Endothelial cell of umbilical vein (primary cell): ENCODE results near the gene GLTP. TPM values are rescaled to one million over a fixed set of nuclear protein-coding genes. Genes with fewer than 3 reads are reported as not detected.

ENCODE experiments used
- BruUV-seq: library from RNA; stranded (reverse); fragments of 400-500 nt; replicated peaks from 2 replicates; lab custom pipeline; 2021; lab: Mats Ljungman, UMichigan
- CTCF ChIA-PET: fragments of 300-600, 350-600 bp; sonication (Branson Sonifier 250); formaldehyde crosslinking; loops from one replicate; lab custom pipeline; 2021; ENCODE audit warnings: antibody characterized with exemption, inconsistent platforms; lab: Charles Lee
- POLR2A ChIA-PET: fragments of 300-600, 350-600 bp; sonication (Branson Sonifier 250); formaldehyde crosslinking; loops from one replicate; lab custom pipeline; 2021; ENCODE audit warnings: antibody characterized with exemption, inconsistent platforms; lab: Charles Lee
- DNase-seq: peaks from one replicate; pipeline ENCODE4 v3.0.0-alpha.2; 2011; ENCODE audit warnings: low read depth, low spot score
- FAIRE-seq: peaks from 2 replicates; lab custom pipeline; 2011; peaks lifted over from hg19 to GRCh38; lab: Jason Lieb, UNC
- H2AFZ ChIP-seq: 2 replicates; pipeline ENCODE4 v1.6.0; 2012; ENCODE audit warnings: low read depth, low read length, control low read depth, inconsistent platforms
- H3K27ac ChIP-seq: 2 replicates; pipeline ENCODE4 v1.5.1; 2011; ENCODE audit warnings: low read depth, mild to moderate bottlenecking, control low read depth, low read length, moderate library complexity; ENCODE audit not compliant: insufficient read depth
- H3K27me3 ChIP-seq, 2 experiments: 2 replicates each; pipeline versions ENCODE4 v1.6.0 to v1.6.1; 2011; ENCODE audit warnings: low read length in 2 of 2, mixed read lengths in 1 of 2; ENCODE audit not compliant: control insufficient read depth in 2 of 2, insufficient read depth in 2 of 2
- H3K36me3 ChIP-seq, 2 experiments: 2 replicates in 1 of 2; 3 replicates in 1 of 2; pipeline ENCODE4 v1.5.1; 2011; ENCODE audit warnings: low read length in 2 of 2, mild to moderate bottlenecking in 1 of 2, moderate library complexity in 1 of 2; ENCODE audit not compliant: control insufficient read depth in 2 of 2, insufficient read depth in 2 of 2; ENCODE audit errors: extremely low read depth in 1 of 2
- H3K4me1 ChIP-seq: 3 replicates; pipeline ENCODE4 v1.5.1; 2011; ENCODE audit warnings: mild to moderate bottlenecking, low read length; ENCODE audit not compliant: control insufficient read depth, insufficient read depth; ENCODE audit errors: extremely low read depth
- H3K4me2 ChIP-seq: 2 replicates; pipeline ENCODE4 v1.6.1; 2011; ENCODE audit warnings: low read length, control low read depth, mixed read lengths; ENCODE audit not compliant: insufficient read depth
- H3K4me3 ChIP-seq, 3 experiments: fragments of 200-600 bp in 1 of 3; sonication (generic), shearing (Covaris generic) in 1 of 3; replicated peaks in 1 of 3; 2 replicates each; pipeline ENCODE4 v1.5.1; 2011 to 2016; ENCODE audit warnings: control low read depth in 3 of 3, low read length in 3 of 3, mild to moderate bottlenecking in 2 of 3, inconsistent platforms in 1 of 3, low read depth in 1 of 3, moderate library complexity in 1 of 3; ENCODE audit not compliant: insufficient read depth in 1 of 3
- H3K79me2 ChIP-seq: 2 replicates; pipeline ENCODE4 v1.6.0; 2012; ENCODE audit warnings: low read length, inconsistent platforms; ENCODE audit not compliant: control insufficient read depth, insufficient read depth
- H3K9ac ChIP-seq: replicated peaks from 2 replicates; pipeline ENCODE3; 2011; ENCODE audit warnings: low read length, control low read depth; ENCODE audit not compliant: insufficient read depth; ENCODE audit errors: extremely low read depth
- H3K9me1 ChIP-seq: replicated peaks from 3 replicates; pipeline ENCODE4 v1.6.0; 2011; ENCODE audit warnings: mild to moderate bottlenecking, low read length; ENCODE audit not compliant: control insufficient read depth, insufficient read depth; ENCODE audit errors: extremely low read depth
- H3K9me3 ChIP-seq: replicated peaks from 2 replicates; pipeline ENCODE4 v1.5.1; 2012; ENCODE audit warnings: low read length, inconsistent platforms; ENCODE audit not compliant: control insufficient read depth, insufficient read depth
- H4K20me1 ChIP-seq: replicated peaks from 2 replicates; pipeline ENCODE3; 2011; ENCODE audit warnings: mild to moderate bottlenecking, low read length; ENCODE audit not compliant: control insufficient read depth, insufficient read depth; ENCODE audit errors: extremely low read depth
- CTCF ChIP-seq, 2 donors: IDR thresholded peaks; 1 replicate in 1 of 2; 2 replicates in 1 of 2; pipeline ENCODE4 v1.5.1; 2011; ENCODE audit warnings: low read length in 2 of 2, mild to moderate bottlenecking in 2 of 2, moderate library complexity in 2 of 2, control low read depth in 1 of 2, inconsistent platforms in 1 of 2, low read depth in 1 of 2; ENCODE audit not compliant: insufficient read depth in 1 of 2; ENCODE audit errors: extremely low read depth in 1 of 2
- FOS ChIP-seq: IDR thresholded peaks from 2 replicates; pipeline ENCODE4 v1.6.1; 2011; ENCODE audit warnings: mild to moderate bottlenecking, low read length, moderate library complexity, borderline replicate concordance; ENCODE audit not compliant: insufficient read depth
- GATA2 ChIP-seq: IDR thresholded peaks from 2 replicates; pipeline ENCODE4 v1.7.0; 2011; ENCODE audit warnings: low read depth, mild to moderate bottlenecking, moderate library complexity, mixed read lengths, low read length; ENCODE audit not compliant: insufficient read length, insufficient read depth
- JUN ChIP-seq: IDR thresholded peaks from 2 replicates; pipeline ENCODE4 v1.6.1; 2011; ENCODE audit warnings: borderline replicate concordance, low read depth; ENCODE audit not compliant: insufficient read length, insufficient read depth
- MAX ChIP-seq: IDR thresholded peaks from 2 replicates; pipeline ENCODE4 v1.6.1; 2011; ENCODE audit not compliant: insufficient read depth, insufficient read length
- MYC ChIP-seq: IDR thresholded peaks from one replicate; pipeline ENCODE4 v1.6.1; 2011; ENCODE audit warnings: mild to moderate bottlenecking, low read depth, low read length
- POLR2A ChIP-seq: IDR thresholded peaks from 2 replicates; pipeline ENCODE4 v1.6.1; 2012; ENCODE audit warnings: low read depth, mild to moderate bottlenecking, control low read depth, low read length
- POLR2AphosphoS5 ChIP-seq: IDR thresholded peaks from 2 replicates; pipeline ENCODE4 v1.6.1; 2012; ENCODE audit warnings: low read depth, mild to moderate bottlenecking, control low read depth, low read length, moderate library complexity; ENCODE audit not compliant: insufficient read depth
- dilution Hi-C: fragments of 300-500 bp; cut with MboI; formaldehyde crosslinking; loops from one replicate; pipeline ENCODE4 v1.15.0; 2019; ENCODE audit warnings: low sequenced_read_pairs; ENCODE audit not compliant: extremely low pct_ligation_motif_present
- intact Hi-C: fragments of 100-400 bp; cut with micrococcal nuclease; formaldehyde crosslinking; loops from one replicate; pipeline ENCODE4 v1.10.0; 2022
- polyA plus RNA-seq, 4 experiments: library from polyadenylated mRNA; depleted of rRNA in 3 of 4; stranded (reverse) in 3 of 4; unstranded in 1 of 4; fragments of >200 nt; gene quantifications; 2 replicates each; pipeline versions ENCODE4 v1.2.1 to v1.2.3, GENCODE V29; 2011 to 2012; ENCODE audit warnings: missing spikeins in 1 of 4
- total RNA-seq: library from RNA; stranded (reverse); gene quantifications from 2 replicates; pipeline ENCODE4 v1.2.3, GENCODE V29; 2021

GLTP gene
- total and polyA plus RNA-seq, 2 donors (not counting 3 experiments of a cell fraction or from before 2014, with no cell fraction given): 21.5 to 46.6 TPM

- Histone ChIP-seq H3K27ac (no peak overlapping the region), H3K9me3 (no peaks in the 10 kb centered on the region), H3K4me3 (no peak overlapping the region), H4K20me1 (no peaks in the 10 kb centered on the region), H3K4me2 (no peak overlapping the region), H3K4me1 (no peaks in the 10 kb centered on the region), H3K27me3 (no peaks in the 10 kb centered on the region), H3K9me1 (no peaks in the 10 kb centered on the region), H3K9ac (no peak overlapping the region), H3K79me2 (no peaks in the 10 kb centered on the region), H2AFZ (no peak overlapping the region), H3K36me3 (peaks cover 0 to 7% of the 10 kb centered on the region in 2 experiments)
- ChIA-PET CTCF (interaction anchor here (2.3 kb wide), 1 partner anchor 10 kb away, joined by 7 read pairs; no protein-coding TSS in a partner anchor), POLR2A (no interaction called here)
- dilution Hi-C loops: no loop called here
- intact Hi-C loops: loop anchor here (1.0 kb wide), 1 partner anchor 16 kb away; no protein-coding TSS in a partner anchor
- DNase-seq: no peak
- TF ChIP-seq MYC (no peak), CTCF (IDR thresholded peaks at IDR 0.05; ENCODE audit: extremely low read depth in 1 of 2, insufficient read depth in 1 of 2, low read depth in 1 of 2, low read length in 2 of 2) (no peak), FOS (no peak), MAX (no peak), POLR2A (no peak), POLR2AphosphoS5 (no peak), GATA2 (no peak), JUN (no peak)
- no peak for FAIRE-seq
- BruUV-seq: no TSS peak
Measured at GRCh38 chr12:109815757-109816617, 64.4 kb downstream of the GLTP start.
